CMK (cell line): ENCODE data around the gene SNX1.
"Not testable (repeated sequence)": the region's sequence is repeated elsewhere in the genome, so short reads cannot be mapped to it uniquely, and the experiment has no call there.

Source experiments
- DNase-seq: peaks from one replicate; pipeline ENCODE4 v3.0.0-alpha.2; 2010; ENCODE audit warnings: low read depth

Gene SNX1

GRCh38 chr15:64095795-64096667 is at the start of gene SNX1:
Gene SNX1, plus strand, starts transcription at chr15:64095982. Its CDS starts 32 bp downstream, at chr15:64096014.
- DNase-seq: peak; percentile 87

GRCh38 chr15:64046421-64047153 is 49.2 kb upstream of the SNX1 start, which contains the start of gene DAPK2:
Gene DAPK2, minus strand, starts transcription at chr15:64046485. Its CDS starts 6,224 bp downstream, at chr15:64040261.
- no peak for DNase-seq

GRCh38 chr15:64048781-64049460 is 46.9 kb upstream of the SNX1 start:
- DNase-seq: no peak

GRCh38 chr15:64050281-64051092 is 45.3 kb upstream of the SNX1 start:
- no peak for DNase-seq

GRCh38 chr15:64051093-64051402 is 44.7 kb upstream of the SNX1 start:
- DNase-seq: no peak

GRCh38 chr15:64051407-64052259 is 44.1 kb upstream of the SNX1 start:
- no peak for DNase-seq

- no peak for DNase-seq
Measured at GRCh38 chr15:64052925-64053491, 42.8 kb upstream of the SNX1 start.

GRCh38 chr15:64053674-64054073 is 42.1 kb upstream of the SNX1 start:
- DNase-seq: not testable (repeated sequence)

- DNase-seq: no peak
Measured at GRCh38 chr15:64058279-64058678, 37.5 kb upstream of the SNX1 start.

GRCh38 chr15:64059104-64059503 is 36.7 kb upstream of the SNX1 start:
- not testable (repeated sequence) for DNase-seq

- DNase-seq: no peak
Measured at GRCh38 chr15:64060716-64061115, 35.1 kb upstream of the SNX1 start.

- DNase-seq: no peak
Measured at GRCh38 chr15:64066451-64066850, 29.3 kb upstream of the SNX1 start.

- DNase-seq: no peak
Measured at GRCh38 chr15:64067564-64068030, 28.2 kb upstream of the SNX1 start.

GRCh38 chr15:64068133-64068532 is 27.6 kb upstream of the SNX1 start:
- DNase-seq: no peak

GRCh38 chr15:64070106-64070505 is 25.7 kb upstream of the SNX1 start:
- DNase-seq: no peak

GRCh38 chr15:64070965-64071851 is 24.6 kb upstream of the SNX1 start:
- no peak for DNase-seq

GRCh38 chr15:64071931-64072765 is 23.6 kb upstream of the SNX1 start:
- DNase-seq: no peak

- DNase-seq: no peak
Measured at GRCh38 chr15:64072812-64073211, 23.0 kb upstream of the SNX1 start.
